K562 (cell line): ENCODE data around the gene EIF1. TPM values are rescaled to one million over a fixed set of nuclear protein-coding genes. Genes with fewer than 3 reads are reported as not detected.
A peak's percentile ranks its signal among the peaks of the same experiment; 100 is the strongest.

ENCODE experiments used
- ADNP ChIP-seq: fragments of 200-800 bp; sonication (Bioruptor generic); IDR thresholded peaks from 2 replicates; pipeline ENCODE4 v1.6.1; 2016; ENCODE audit warnings: missing genetic modification characterization, missing compliant biosample characterization
- CBFB ChIP-seq: sonication (generic); formaldehyde crosslinking; IDR thresholded peaks from 2 replicates; pipeline ENCODE4 v1.4.0; 2020; ENCODE audit warnings: mild to moderate bottlenecking, missing genetic modification reagents
- COPS2 ChIP-seq: fragments of 450-650 bp; conservative IDR thresholded peaks from 2 replicates; pipeline ENCODE4 v1.6.1; 2016; ENCODE audit warnings: mild to moderate bottlenecking, moderate library complexity
- HMG20B ChIP-seq: fragments of 250-450 bp; sonication (Bioruptor Pico); IDR thresholded peaks from 2 replicates; pipeline ENCODE4 v1.5.0; 2021; ENCODE audit warnings: mild to moderate bottlenecking
- JUND ChIP-seq, 2 experiments: IDR thresholded peaks; 2 replicates in 1 of 2; 3 replicates in 1 of 2; pipeline ENCODE4 v1.6.1; 2011; ENCODE audit warnings: borderline replicate concordance in 2 of 2, low read depth in 2 of 2, low read length in 2 of 2, improper control_type of control experiment in 1 of 2, missing biosample characterization in 1 of 2, missing genetic modification characterization in 1 of 2, missing genetic modification reagents in 1 of 2
- MYC ChIP-seq, 2 experiments: fragments of 250-450 bp in 1 of 2; sonication (Bioruptor Pico) in 1 of 2; IDR thresholded peaks; 2 replicates each; pipeline versions ENCODE4 v1.5.1 to v1.6.1; 2012 to 2021; ENCODE audit warnings: low read depth in 2 of 2, borderline replicate concordance in 1 of 2, improper control_type of control experiment in 1 of 2, low read length in 1 of 2, mild to moderate bottlenecking in 1 of 2, moderate library complexity in 1 of 2
- PATZ1 ChIP-seq: fragments of 250-450 bp; sonication (Bioruptor Pico); IDR thresholded peaks from 2 replicates; pipeline ENCODE4 v1.5.0; 2020; ENCODE audit warnings: mild to moderate bottlenecking, borderline replicate concordance
- SNRNP70 ChIP-seq: fragments of 200-400 bp; formaldehyde crosslinking; optimal IDR thresholded peaks from 2 replicates; pipeline ENCODE3; 2017; ENCODE audit warnings: low read depth, low read length
- SPI1 ChIP-seq: IDR thresholded peaks from 2 replicates; pipeline ENCODE4 v1.6.1; 2011; ENCODE audit warnings: low read depth, low read length, control low read depth, borderline replicate concordance
- TBP ChIP-seq: optimal IDR thresholded peaks from 2 replicates; pipeline ENCODE3; 2011; ENCODE audit warnings: low read depth, low read length, improper control_type of control experiment
- polyA plus RNA-seq, 8 experiments: library from polyadenylated mRNA; depleted of rRNA in 4 of 8; stranded (reverse) in 5 of 8; unstranded in 3 of 8; fragments of >200 nt; fragmentation: Nextera tagmentation in 2 of 8; fragmentation: Illumina TruSeq in 1 of 8; extraction: Ambion mirVana in 2 of 8; extraction: Trizol in 1 of 8; gene quantifications; 2 replicates each; pipeline versions ENCODE4 v1.2.1 to v1.2.3, GENCODE V29; 2011 to 2014; ENCODE audit warnings: inconsistent platforms in 1 of 8, missing spikeins in 1 of 8
- total RNA-seq, 7 experiments: library from RNA; depleted of rRNA in 6 of 7; stranded (reverse); fragments of >200 nt in 6 of 7; fragmentation: Illumina TruSeq in 2 of 7; extraction: Trizol in 2 of 7; gene quantifications; 2 replicates each; pipeline versions ENCODE4 v1.2.1 to v1.2.3, GENCODE V29; 2011 to 2021; ENCODE audit warnings: low replicate concordance in 1 of 7
- TF ChIP-seq, protein P1 (sequence below): fragments of 450-650 bp; IDR thresholded peaks from 2 replicates; pipeline ENCODE4 v1.6.1; 2014; ENCODE audit warnings: low read depth, mild to moderate bottlenecking, moderate library complexity, borderline replicate concordance
- TF ChIP-seq, protein P2 (sequence below): sonication (generic); formaldehyde crosslinking; IDR thresholded peaks from 2 replicates; pipeline ENCODE4 v1.9.0; 2022; ENCODE audit warnings: mild to moderate bottlenecking, missing genetic modification reagents
- TF ChIP-seq, protein P3 (sequence below): fragments of 250-450 bp; sonication (Bioruptor Pico); IDR thresholded peaks from 2 replicates; pipeline ENCODE4 v1.4.0; 2020; ENCODE audit warnings: mild to moderate bottlenecking, moderate library complexity

The EIF1 gene
- total and polyA plus RNA-seq, 9 of the 15 experiments (the other 6 are each of a cell fraction or from before 2014, with no cell fraction given) = 67.0 to 1,204 (median 320) TPM

GRCh38 chr17:41689497-41690299 is 1.0 kb downstream of the EIF1 start (continued):
- TF ChIP-seq, protein P1, sequence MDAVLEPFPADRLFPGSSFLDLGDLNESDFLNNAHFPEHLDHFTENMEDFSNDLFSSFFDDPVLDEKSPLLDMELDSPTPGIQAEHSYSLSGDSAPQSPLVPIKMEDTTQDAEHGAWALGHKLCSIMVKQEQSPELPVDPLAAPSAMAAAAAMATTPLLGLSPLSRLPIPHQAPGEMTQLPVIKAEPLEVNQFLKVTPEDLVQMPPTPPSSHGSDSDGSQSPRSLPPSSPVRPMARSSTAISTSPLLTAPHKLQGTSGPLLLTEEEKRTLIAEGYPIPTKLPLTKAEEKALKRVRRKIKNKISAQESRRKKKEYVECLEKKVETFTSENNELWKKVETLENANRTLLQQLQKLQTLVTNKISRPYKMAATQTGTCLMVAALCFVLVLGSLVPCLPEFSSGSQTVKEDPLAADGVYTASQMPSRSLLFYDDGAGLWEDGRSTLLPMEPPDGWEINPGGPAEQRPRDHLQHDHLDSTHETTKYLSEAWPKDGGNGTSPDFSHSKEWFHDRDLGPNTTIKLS = no peak
- TF ChIP-seq TBP (no peak), MYC (IDR thresholded peaks at IDR 0.05; ENCODE audit: low read depth, low read length) (peak; percentile 99), MYC (CRISPR knock-in tag; IDR thresholded peaks at IDR 0.05; ENCODE audit: borderline replicate concordance, low read depth) (peak; percentile 74; the same call in 1 of the 2 replicates), SPI1 (no peak), COPS2 (no peak), PATZ1 (CRISPR knock-in tag) (no peak), ADNP (tag) (no peak), SNRNP70 (no peak), CBFB (CRISPR knock-in tag) (no peak), JUND (IDR thresholded peaks at IDR 0.05; ENCODE audit: borderline replicate concordance, low read depth, low read length) (no peak), JUND (tag; IDR thresholded peaks at IDR 0.05; ENCODE audit: borderline replicate concordance, low read depth, low read length) (no peak), HMG20B (CRISPR knock-in tag) (no peak)
- TF ChIP-seq, protein P2, sequence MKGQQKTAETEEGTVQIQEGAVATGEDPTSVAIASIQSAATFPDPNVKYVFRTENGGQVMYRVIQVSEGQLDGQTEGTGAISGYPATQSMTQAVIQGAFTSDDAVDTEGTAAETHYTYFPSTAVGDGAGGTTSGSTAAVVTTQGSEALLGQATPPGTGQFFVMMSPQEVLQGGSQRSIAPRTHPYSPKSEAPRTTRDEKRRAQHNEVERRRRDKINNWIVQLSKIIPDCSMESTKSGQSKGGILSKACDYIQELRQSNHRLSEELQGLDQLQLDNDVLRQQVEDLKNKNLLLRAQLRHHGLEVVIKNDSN (CRISPR knock-in tag) = peak; percentile 84; the same call in 1 of the 2 replicates
- TF ChIP-seq, protein P3, sequence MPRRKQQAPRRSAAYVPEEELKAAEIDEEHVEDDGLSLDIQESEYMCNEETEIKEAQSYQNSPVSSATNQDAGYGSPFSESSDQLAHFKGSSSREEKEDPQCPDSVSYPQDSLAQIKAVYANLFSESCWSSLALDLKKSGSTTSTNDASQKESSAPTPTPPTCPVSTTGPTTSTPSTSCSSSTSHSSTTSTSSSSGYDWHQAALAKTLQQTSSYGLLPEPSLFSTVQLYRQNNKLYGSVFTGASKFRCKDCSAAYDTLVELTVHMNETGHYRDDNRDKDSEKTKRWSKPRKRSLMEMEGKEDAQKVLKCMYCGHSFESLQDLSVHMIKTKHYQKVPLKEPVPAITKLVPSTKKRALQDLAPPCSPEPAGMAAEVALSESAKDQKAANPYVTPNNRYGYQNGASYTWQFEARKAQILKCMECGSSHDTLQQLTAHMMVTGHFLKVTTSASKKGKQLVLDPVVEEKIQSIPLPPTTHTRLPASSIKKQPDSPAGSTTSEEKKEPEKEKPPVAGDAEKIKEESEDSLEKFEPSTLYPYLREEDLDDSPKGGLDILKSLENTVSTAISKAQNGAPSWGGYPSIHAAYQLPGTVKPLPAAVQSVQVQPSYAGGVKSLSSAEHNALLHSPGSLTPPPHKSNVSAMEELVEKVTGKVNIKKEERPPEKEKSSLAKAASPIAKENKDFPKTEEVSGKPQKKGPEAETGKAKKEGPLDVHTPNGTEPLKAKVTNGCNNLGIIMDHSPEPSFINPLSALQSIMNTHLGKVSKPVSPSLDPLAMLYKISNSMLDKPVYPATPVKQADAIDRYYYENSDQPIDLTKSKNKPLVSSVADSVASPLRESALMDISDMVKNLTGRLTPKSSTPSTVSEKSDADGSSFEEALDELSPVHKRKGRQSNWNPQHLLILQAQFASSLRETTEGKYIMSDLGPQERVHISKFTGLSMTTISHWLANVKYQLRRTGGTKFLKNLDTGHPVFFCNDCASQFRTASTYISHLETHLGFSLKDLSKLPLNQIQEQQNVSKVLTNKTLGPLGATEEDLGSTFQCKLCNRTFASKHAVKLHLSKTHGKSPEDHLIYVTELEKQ = no peak
